ENCODE data around the gene ZBED3.

- TF ChIP-seq CTCF (conservative IDR thresholded peaks at IDR 0.05 in 1 of 2, IDR thresholded peaks at IDR 0.05 in 1 of 2; ENCODE audit: extremely low read depth in 1 of 2, insufficient read depth in 1 of 2, low read depth in 1 of 2, low read length in 2 of 2) (no peak), EZH2 (IDR thresholded peaks at IDR 0.05; ENCODE audit: borderline replicate concordance, low read length) (no peak)
Observed at GRCh38 chr5:77095189-77095588, 8.1 kb upstream of the ZBED3 start.
